ENCODE data around the gene NUDT21.
A peak's percentile ranks its signal among the peaks of the same experiment; 100 is the strongest.
"Not testable (repeated sequence)": the region's sequence is repeated elsewhere in the genome, so short reads cannot be mapped to it uniquely, and the experiment has no call there.

NUDT21 gene

GRCh38 chr16:56419740-56420548, 31.2 kb downstream of the NUDT21 start:
- no peak for DNase-seq (ENCODE audit: low spot score)
- no peak for FAIRE-seq

DNA sequence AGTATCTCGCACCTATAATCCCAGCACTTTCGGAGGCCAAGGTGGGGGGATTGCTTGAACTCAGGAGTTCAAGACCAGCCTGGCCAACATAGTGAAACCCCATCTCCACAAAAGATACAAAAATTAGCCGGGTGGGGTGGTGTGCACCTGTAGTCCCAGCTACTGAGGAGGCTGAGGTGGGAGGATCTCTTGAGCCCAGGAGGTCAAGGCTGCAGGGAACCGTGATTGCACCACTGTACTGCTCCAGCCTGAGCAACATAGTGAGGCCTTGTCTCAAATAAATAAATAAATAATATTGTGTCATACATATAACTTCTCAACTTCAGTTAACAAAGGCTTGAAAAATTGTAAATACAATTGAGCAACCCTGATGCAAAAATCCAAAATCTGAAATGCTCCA, 34.0 kb downstream of the NUDT21 start:
- DNase-seq (ENCODE audit: low spot score) (no peak), FAIRE-seq (no peak)

DNA sequence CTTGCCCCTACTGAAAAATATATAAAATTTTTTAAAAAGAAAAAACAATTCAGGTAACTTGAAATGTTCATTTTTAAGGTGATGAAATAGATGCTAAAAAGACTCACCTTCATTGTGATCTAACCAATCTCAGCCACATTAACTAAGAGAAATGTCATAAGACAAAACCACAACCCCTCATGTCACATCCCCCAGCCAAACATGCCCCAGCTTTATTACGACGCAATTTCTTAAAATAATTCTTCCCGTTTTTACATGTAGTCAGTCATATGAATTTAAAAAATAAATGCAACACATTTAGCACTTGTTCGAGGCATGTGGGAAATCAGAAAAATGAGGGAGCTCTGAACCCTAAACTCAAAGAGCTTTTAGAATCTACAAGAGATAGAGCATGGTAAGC, 35.3 kb downstream of the NUDT21 start:
- DNase-seq (ENCODE audit: low spot score) = no peak
- no peak for FAIRE-seq

DNA sequence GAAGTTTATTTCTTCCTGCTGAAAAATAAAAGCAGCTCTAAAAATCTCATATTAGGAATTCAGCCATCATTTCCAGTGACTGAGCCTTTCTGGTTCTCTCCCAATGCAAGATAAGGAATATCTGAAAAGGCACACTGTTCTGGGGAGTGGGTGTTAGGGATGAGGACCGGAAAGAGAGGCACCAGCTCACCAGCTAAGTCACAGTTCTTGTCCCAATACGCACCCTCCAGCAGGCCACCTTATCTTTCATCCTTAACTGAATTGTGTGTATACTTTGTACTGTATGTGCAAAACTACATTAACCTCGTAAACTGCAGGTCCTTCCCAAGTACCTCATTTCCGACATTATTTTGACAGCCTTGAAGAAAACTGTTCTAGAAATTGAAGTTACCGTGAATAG, 36.8 kb downstream of the NUDT21 start:
- DNase-seq (ENCODE audit: low spot score) = no peak
- FAIRE-seq = no peak

- no peak for DNase-seq (ENCODE audit: low spot score)
- FAIRE-seq = no peak
Measured at GRCh38 chr16:56413381-56413780, 37.8 kb downstream of the NUDT21 start.

- DNase-seq (ENCODE audit: low spot score) (no peak), FAIRE-seq (no peak)
Measured at GRCh38 chr16:56411624-56412023, 39.5 kb downstream of the NUDT21 start.

- FAIRE-seq (no peak), DNase-seq (ENCODE audit: low spot score) (no peak)
Measured at GRCh38 chr16:56411123-56411522, 40.0 kb downstream of the NUDT21 start.

GRCh38 chr16:56409195-56409594, 41.9 kb downstream of the NUDT21 start:
- DNase-seq (ENCODE audit: low spot score) (no peak), FAIRE-seq (no peak)

GRCh38 chr16:56408379-56409098, 42.6 kb downstream of the NUDT21 start:
- no peak for DNase-seq (ENCODE audit: low spot score)
- no peak for FAIRE-seq

DNA sequence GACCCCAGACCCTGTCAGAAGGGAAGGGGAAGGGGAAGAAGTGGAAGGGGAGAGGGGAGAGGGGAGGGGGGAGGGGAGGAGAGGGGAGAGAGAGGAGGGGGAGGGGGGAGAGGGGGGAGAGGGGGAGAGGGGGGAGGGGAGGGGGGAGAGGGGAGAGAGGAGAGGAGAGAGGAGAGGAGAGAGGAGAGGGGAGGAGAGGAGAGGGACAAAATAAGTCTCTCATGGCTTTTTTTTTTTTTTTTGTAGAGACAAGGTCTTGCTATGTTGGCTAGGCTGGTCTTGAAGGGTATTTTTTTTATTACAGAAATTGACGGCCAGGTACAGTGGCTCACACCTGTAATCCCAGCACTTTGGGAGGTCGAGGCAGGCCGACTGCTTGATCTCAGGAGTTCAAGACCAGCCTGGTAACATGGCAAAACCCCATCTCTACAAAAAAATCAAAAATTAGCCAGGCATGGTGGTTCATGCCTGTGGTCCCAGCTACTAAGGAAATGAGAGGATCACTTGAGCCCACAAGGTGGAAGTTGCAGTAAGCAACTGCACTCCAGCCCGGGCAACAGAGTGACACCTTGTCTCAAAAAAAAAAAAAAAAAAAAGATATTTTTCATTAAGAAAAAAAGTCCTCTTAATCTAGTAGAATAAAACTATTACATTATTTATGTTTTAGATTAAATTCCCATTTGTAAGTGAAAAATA, 45.0 kb downstream of the NUDT21 start:
- DNase-seq (ENCODE audit: low spot score) = no peak
- no peak for FAIRE-seq

- DNase-seq (ENCODE audit: low spot score) (peak; percentile 28), FAIRE-seq (peak; percentile 17)
Measured at GRCh38 chr16:56401482-56401881, 49.6 kb downstream of the NUDT21 start.

DNA sequence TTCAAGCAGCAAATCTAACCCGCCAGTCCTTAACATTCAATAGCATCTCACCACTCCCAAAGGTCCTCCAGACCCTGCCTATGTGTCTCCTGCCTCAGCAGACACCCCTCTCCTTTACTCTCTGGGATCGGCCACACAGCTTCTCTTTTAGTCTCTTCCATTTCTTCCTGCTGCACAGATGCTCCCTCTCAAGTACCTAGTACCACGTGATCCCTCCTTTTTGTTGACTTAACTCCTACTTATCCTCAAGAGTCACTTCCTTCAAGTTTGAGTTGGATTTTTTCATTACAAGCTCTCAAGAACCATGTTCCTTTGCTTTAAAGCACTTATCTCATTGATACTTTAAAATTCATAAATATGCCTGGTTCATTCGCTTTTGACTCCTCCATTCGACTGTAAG, 50.7 kb downstream of the NUDT21 start:
- DNase-seq (ENCODE audit: low spot score) (no peak), FAIRE-seq (no peak)

DNA sequence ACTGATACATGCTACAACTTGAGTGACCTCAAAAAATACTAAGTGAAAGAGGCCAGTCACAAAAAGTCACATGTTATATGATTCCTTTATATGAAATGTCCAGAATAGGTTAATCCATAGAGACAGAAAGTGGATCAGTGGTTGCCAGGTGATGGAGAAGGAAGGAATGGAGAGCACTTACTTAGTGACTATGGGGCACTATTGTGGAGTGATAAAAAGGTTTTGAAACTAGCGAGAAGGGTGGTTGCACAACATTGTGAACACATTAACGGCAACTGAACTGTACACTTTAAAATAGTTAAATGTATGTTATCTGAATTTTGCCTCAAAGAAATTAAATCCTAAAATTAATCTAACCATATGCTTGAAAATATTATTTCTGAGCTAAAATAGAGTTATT, 51.6 kb downstream of the NUDT21 start:
- FAIRE-seq = no peak
- DNase-seq (ENCODE audit: low spot score) = no peak

DNA sequence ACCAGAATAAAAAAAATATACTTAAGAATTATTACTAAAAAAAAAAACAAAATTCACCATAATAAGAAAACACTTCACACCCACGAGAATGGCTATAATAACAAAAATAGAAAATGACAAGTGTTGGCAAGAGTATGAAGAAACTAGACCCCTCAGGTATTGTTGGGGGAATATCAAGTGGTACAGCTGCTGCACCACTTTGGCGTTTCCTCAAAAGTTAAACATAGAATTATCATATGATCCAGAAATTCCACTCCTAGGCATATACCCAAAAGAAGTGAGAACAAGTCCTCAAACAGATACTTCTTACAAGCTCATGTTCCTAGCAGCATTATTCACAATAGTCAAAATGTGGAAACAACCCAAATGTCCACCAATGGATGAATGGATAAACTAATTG, 52.1 kb downstream of the NUDT21 start:
- DNase-seq (ENCODE audit: low spot score) = no peak
- no peak for FAIRE-seq

GRCh38 chr16:56396724-56397123, 54.4 kb downstream of the NUDT21 start:
- not testable (repeated sequence) for DNase-seq (ENCODE audit: low spot score); FAIRE-seq

- no peak for FAIRE-seq
- DNase-seq (ENCODE audit: low spot score) = peak; percentile 14
Measured at GRCh38 chr16:56389554-56389953, 61.6 kb downstream of the NUDT21 start.

DNA sequence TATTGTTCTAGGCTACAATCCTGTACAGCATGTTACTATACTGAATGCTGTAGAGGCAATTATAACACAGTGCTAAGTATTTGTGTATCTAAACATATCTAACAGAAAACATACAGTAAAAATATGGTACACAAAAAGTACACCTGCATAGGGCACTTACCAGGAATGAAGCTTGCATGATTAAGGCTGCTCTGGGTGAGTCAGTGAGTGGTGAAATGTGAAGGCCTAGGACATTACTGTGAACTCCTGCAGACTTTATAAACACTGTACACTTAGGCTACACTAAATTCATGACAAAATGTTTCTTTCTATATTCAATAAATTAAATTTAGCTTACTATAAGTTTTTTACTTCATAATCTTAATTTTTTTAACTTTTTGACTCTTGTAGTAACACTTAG, 62.9 kb downstream of the NUDT21 start:
- no peak for DNase-seq (ENCODE audit: low spot score)
- FAIRE-seq = no peak

DNA sequence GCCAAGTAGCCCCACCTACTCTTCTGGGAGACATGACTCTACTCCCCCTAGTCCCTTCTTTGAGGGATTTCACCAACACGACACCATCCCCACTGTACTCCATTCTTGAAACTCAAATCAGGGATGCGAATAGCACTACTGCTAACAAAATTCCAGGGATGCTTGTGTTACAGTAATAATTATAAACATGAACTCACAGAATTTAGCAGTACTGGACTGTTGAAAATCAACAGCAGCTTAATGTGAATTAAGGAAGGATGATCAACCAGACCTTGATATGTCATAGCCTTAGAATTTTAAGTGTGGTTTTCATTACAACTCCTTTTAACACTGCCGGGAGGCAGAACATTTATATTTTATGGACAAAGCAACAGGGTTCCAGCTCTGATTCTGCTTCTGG, 63.7 kb downstream of the NUDT21 start:
- DNase-seq (ENCODE audit: low spot score) = no peak
- no peak for FAIRE-seq

DNA sequence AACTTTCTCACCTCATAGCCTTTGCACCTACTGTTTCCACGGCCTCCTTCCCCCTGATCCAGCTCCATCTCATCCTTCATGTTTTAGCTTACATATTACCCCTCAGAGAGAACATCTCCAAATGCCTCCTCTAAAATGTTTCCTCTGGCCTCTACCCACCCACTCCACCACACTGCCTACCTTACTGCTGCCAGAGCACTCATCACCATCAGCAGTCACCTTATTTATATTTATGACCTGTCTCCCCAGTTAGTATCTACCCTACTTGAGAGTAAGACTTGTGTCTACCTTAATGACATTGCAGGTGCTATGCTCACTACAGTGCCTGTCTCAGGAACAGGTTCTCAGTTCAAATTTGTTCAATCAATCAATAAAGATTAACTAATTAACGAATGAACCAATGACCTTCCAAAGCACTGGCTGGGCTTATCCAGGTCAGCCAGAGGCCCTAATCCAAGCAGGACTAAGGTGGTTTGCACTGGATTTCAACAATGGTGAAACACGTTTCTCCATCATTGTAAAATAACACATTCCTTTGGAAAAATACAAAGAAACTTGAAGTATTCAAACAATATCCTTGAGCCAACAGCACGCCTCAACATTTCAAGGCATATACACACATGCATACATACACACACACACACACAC, 66.9 kb downstream of the NUDT21 start:
- DNase-seq (ENCODE audit: low spot score) = no peak
- FAIRE-seq = no peak

- FAIRE-seq = no peak
- DNase-seq (ENCODE audit: low spot score) = peak; percentile 54
Measured at GRCh38 chr16:56382901-56383355, 68.2 kb downstream of the NUDT21 start.

- FAIRE-seq (no peak), DNase-seq (ENCODE audit: low spot score) (no peak)
Measured at GRCh38 chr16:56382459-56382858, 68.7 kb downstream of the NUDT21 start.

Measured in urothelium cell line (cell line).